Neural progenitor cell (in vitro differentiated cells): ENCODE data around the gene PANK4. TPM values are rescaled to one million over a fixed set of nuclear protein-coding genes. Genes with fewer than 3 reads are reported as not detected.

Experiments used
- DNase-seq: peaks from one replicate; pipeline ENCODE4 v3.0.0-alpha.2; 2016; ENCODE audit warnings: low spot score
- H2AFZ ChIP-seq: fragments of 200-600 bp; sonication (generic); replicated peaks from 2 replicates; pipeline ENCODE4 v1.6.1; 2016; ENCODE audit warnings: antibody characterized with exemption
- H3F3A ChIP-seq: fragments of 200-600 bp; sonication (generic); 2 replicates; pipeline ENCODE4 v1.6.1; 2016; ENCODE audit warnings: antibody characterized with exemption, low read depth
- H3K27ac ChIP-seq: fragments of 200-600 bp; sonication (generic); 2 replicates; pipeline ENCODE4 v1.5.1; 2016; ENCODE audit warnings: mild to moderate bottlenecking
- H3K27me3 ChIP-seq: fragments of 200-600 bp; sonication (generic); 2 replicates; pipeline ENCODE4 v1.6.1; 2016; ENCODE audit warnings: mild to moderate bottlenecking, moderate library complexity
- H3K36me3 ChIP-seq: fragments of 200-600 bp; sonication (generic); 2 replicates; pipeline ENCODE4 v1.5.1; 2016
- H3K4me1 ChIP-seq: fragments of 200-600 bp; sonication (generic); 2 replicates; pipeline ENCODE4 v1.6.1; 2016; ENCODE audit warnings: mixed run types
- H3K4me2 ChIP-seq: fragments of 200-600 bp; sonication (generic); 2 replicates; pipeline ENCODE4 v1.6.1; 2016
- H3K4me3 ChIP-seq: fragments of 200-600 bp; sonication (generic); 2 replicates; pipeline ENCODE4 v1.5.1; 2016
- H3K79me2 ChIP-seq: fragments of 200-600 bp; sonication (generic); 2 replicates; pipeline ENCODE4 v1.6.1; 2016; ENCODE audit warnings: low read depth
- H3K9ac ChIP-seq: fragments of 200-600 bp; sonication (generic); 2 replicates; pipeline ENCODE4 v1.6.1; 2016
- H3K9me3 ChIP-seq: fragments of 200-600 bp; sonication (generic); 2 replicates; pipeline ENCODE4 v1.5.1; 2016; ENCODE audit warnings: low read depth
- H4K20me1 ChIP-seq: fragments of 200-600 bp; sonication (generic); 2 replicates; pipeline ENCODE4 v1.6.1; 2016; ENCODE audit warnings: low read depth
- H3K27ac Mint-ChIP-seq: 3 replicates; pipeline ENCODE4 v1.8.0; 2021; ENCODE audit warnings: mixed read lengths
- H3K27me3 Mint-ChIP-seq: 2 replicates; pipeline ENCODE4 v1.8.0; 2022; ENCODE audit warnings: low read depth, mild to moderate bottlenecking, inconsistent platforms, moderate library complexity, mixed read lengths; ENCODE audit not compliant: insufficient read depth
- H3K36me3 Mint-ChIP-seq: 3 replicates; pipeline ENCODE4 v1.8.0; 2021; ENCODE audit warnings: mixed read lengths
- H3K4me1 Mint-ChIP-seq: 3 replicates; pipeline ENCODE4 v1.8.0; 2021; ENCODE audit warnings: mixed read lengths
- H3K4me3 Mint-ChIP-seq: 3 replicates; pipeline ENCODE4 v1.8.0; 2021; ENCODE audit warnings: mild to moderate bottlenecking, moderate library complexity, mixed read lengths
- H3K9me3 Mint-ChIP-seq: 3 replicates; pipeline ENCODE4 v1.8.0; 2020; ENCODE audit warnings: mixed read lengths
- EZH2 ChIP-seq: fragments of 200-600 bp; sonication (generic); IDR thresholded peaks from 2 replicates; pipeline ENCODE4 v1.6.1; 2017; ENCODE audit warnings: antibody characterized with exemption, mild to moderate bottlenecking, moderate library complexity
- EZH2phosphoT487 ChIP-seq: fragments of 200-600 bp; sonication (generic); IDR thresholded peaks from 2 replicates; pipeline ENCODE4 v1.6.1; 2017; ENCODE audit warnings: antibody characterized with exemption
- total RNA-seq: library from RNA; depleted of rRNA; stranded (reverse); fragments of >200 nt; gene quantifications from 2 replicates; pipeline ENCODE4 v1.2.3, GENCODE V29; 2015; ENCODE audit warnings: low replicate concordance
- TF ChIP-seq, protein P1 (sequence below): fragments of 200-600 bp; sonication (generic); IDR thresholded peaks from 2 replicates; pipeline ENCODE4 v1.5.1; 2017; ENCODE audit warnings: antibody characterized with exemption, mild to moderate bottlenecking

The PANK4 gene
- total RNA-seq, 1 donor from 2014 or later: 30.6 TPM

DNA sequence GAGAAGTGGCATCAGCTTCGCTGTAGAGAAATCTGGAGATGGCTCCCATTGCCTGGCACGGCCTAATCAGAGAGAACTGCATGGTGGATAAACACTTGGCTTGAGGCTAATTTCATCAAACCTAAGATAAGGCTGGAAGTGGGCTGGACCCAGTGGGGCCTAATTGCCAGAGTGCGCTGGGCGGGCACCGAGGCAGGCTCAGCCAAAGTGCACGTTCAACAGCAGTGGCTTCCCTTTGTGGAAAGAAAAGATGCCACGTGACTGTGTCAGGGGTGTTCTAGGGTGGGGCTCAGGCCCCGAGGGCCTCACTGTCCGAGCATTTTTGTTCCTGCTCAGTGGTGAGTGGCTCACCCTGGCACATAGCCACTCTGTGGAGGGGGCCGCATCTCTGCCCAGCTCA, 44.5 kb downstream of the PANK4 start:
- Histone ChIP-seq H3K27ac (no peak overlapping the region), H3K79me2 (no peaks in the 10 kb centered on the region), H3K9ac (no peak overlapping the region), H4K20me1 (no peaks in the 10 kb centered on the region), H3F3A (no peaks in the 10 kb centered on the region), H3K4me2 (no peak overlapping the region), H2AFZ (no peak overlapping the region), H3K9me3 (no peaks in the 10 kb centered on the region), H3K36me3 (no peaks in the 10 kb centered on the region), H3K27me3 (no peaks in the 10 kb centered on the region), H3K4me3 (no peak overlapping the region), H3K4me1 (peaks cover 13% of the 10 kb centered on the region)
- DNase-seq: no peak
- no peak overlapping the region for H3K27ac Mint-ChIP-seq
- peaks cover 5% of the 10 kb centered on the region for H3K27me3 Mint-ChIP-seq
- no peak overlapping the region for H3K4me3 Mint-ChIP-seq
- H3K4me1 Mint-ChIP-seq: peaks cover 6% of the 10 kb centered on the region
- no peaks in the 10 kb centered on the region for H3K36me3 Mint-ChIP-seq
- H3K9me3 Mint-ChIP-seq: peaks cover 4% of the 10 kb centered on the region
- no peak for TF ChIP-seq EZH2
- TF ChIP-seq, protein P1, sequence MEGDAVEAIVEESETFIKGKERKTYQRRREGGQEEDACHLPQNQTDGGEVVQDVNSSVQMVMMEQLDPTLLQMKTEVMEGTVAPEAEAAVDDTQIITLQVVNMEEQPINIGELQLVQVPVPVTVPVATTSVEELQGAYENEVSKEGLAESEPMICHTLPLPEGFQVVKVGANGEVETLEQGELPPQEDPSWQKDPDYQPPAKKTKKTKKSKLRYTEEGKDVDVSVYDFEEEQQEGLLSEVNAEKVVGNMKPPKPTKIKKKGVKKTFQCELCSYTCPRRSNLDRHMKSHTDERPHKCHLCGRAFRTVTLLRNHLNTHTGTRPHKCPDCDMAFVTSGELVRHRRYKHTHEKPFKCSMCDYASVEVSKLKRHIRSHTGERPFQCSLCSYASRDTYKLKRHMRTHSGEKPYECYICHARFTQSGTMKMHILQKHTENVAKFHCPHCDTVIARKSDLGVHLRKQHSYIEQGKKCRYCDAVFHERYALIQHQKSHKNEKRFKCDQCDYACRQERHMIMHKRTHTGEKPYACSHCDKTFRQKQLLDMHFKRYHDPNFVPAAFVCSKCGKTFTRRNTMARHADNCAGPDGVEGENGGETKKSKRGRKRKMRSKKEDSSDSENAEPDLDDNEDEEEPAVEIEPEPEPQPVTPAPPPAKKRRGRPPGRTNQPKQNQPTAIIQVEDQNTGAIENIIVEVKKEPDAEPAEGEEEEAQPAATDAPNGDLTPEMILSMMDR: no peak
- no peak for TF ChIP-seq EZH2phosphoT487

- TF ChIP-seq EZH2phosphoT487: no peak
- TF ChIP-seq, protein P1: no peak
- no peak for TF ChIP-seq EZH2
- Mint-ChIP-seq H3K27ac (no peak overlapping the region), H3K9me3 (peaks cover 4% of the 10 kb centered on the region), H3K36me3 (no peaks in the 10 kb centered on the region), H3K4me1 (peaks cover 7% of the 10 kb centered on the region), H3K4me3 (no peak overlapping the region), H3K27me3 (peaks cover 5% of the 10 kb centered on the region)
- Histone ChIP-seq H3K4me2 (no peak overlapping the region), H3K4me1 (peaks cover 22% of the 10 kb centered on the region), H3K9ac (no peak overlapping the region), H3K4me3 (no peak overlapping the region), H3K79me2 (no peaks in the 10 kb centered on the region), H3K36me3 (no peaks in the 10 kb centered on the region), H3K27ac (no peak overlapping the region), H4K20me1 (no peaks in the 10 kb centered on the region), H3K9me3 (no peaks in the 10 kb centered on the region), H3F3A (no peaks in the 10 kb centered on the region), H3K27me3 (no peaks in the 10 kb centered on the region), H2AFZ (no peak overlapping the region)
- no peak for DNase-seq
Measured at GRCh38 chr1:2480986-2481364, 45.4 kb downstream of the PANK4 start.

DNA sequence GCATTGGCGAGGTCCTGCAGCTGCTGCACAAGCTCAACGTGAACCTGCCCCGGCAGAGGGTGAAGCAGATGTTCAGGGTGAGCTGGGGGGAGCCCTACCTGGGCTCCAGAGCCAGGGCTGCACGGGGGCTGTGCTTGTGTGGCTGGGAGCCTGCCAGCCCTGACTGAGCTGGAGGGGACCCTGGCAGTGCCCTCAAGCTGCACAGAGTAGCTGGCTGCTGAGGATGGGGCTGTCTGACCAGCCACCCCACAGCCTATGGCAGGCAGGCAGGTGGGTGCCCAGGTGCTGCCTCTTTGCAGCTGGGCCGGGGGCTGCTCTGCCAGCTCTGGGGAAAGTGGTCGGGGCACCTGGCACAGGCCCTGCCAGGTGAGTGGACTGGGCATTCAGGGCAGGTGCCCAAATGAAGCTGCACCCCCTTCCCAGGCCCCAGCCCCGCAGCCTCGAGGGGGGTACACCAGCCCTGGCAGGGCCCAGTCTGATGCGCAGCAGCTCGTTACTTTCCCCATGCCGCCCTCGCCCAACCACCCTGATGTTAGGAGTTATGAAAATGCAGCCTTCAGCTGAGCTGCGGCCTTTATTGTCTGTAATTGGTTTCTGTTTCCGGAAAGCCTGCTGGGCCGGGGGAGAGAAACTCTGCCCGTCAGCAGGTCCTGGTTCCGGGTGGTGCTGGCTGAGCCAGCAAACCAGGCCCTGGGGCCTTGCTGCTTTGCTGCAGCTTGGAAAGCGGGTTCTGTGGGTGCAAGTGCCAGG, 46.0 kb downstream of the PANK4 start:
- Histone ChIP-seq H3K36me3 (no peaks in the 10 kb centered on the region), H3K79me2 (no peaks in the 10 kb centered on the region), H3K27ac (no peak overlapping the region), H3K4me2 (no peak overlapping the region), H3K9me3 (no peaks in the 10 kb centered on the region), H3F3A (no peaks in the 10 kb centered on the region), H2AFZ (no peak overlapping the region), H3K4me1 (peaks cover 27% of the 10 kb centered on the region), H3K4me3 (no peak overlapping the region), H4K20me1 (no peaks in the 10 kb centered on the region), H3K9ac (no peak overlapping the region), H3K27me3 (no peaks in the 10 kb centered on the region)
- H3K27ac Mint-ChIP-seq: no peak overlapping the region
- peaks cover 5% of the 10 kb centered on the region for H3K27me3 Mint-ChIP-seq
- peaks cover 9% of the 10 kb centered on the region for H3K4me1 Mint-ChIP-seq
- no peak for TF ChIP-seq EZH2phosphoT487
- H3K4me3 Mint-ChIP-seq: no peak overlapping the region
- peaks cover 4% of the 10 kb centered on the region for H3K9me3 Mint-ChIP-seq
- H3K36me3 Mint-ChIP-seq: no peaks in the 10 kb centered on the region
- DNase-seq: no peak

- no peaks in the 10 kb centered on the region for H3K9me3 ChIP-seq
- DNase-seq: no peak
- no peak overlapping the region for H3K4me2 ChIP-seq
- no peak overlapping the region for H3K27ac Mint-ChIP-seq
- peaks cover 5% of the 10 kb centered on the region for H3K27me3 Mint-ChIP-seq
- H4K20me1 ChIP-seq: no peaks in the 10 kb centered on the region
- no peak overlapping the region for H3K4me3 ChIP-seq
- peaks cover 10% of the 10 kb centered on the region for H3K4me1 Mint-ChIP-seq
- TF ChIP-seq EZH2phosphoT487 (no peak), EZH2 (no peak)
- TF ChIP-seq, protein P1: no peak
- peaks cover 35% of the 10 kb centered on the region for H3K4me1 ChIP-seq
- no peaks in the 10 kb centered on the region for H3K79me2 ChIP-seq
- no peak overlapping the region for H2AFZ ChIP-seq
- no peak overlapping the region for H3K27ac ChIP-seq
- no peaks in the 10 kb centered on the region for H3K36me3 ChIP-seq
- H3K4me3 Mint-ChIP-seq: no peak overlapping the region
- no peaks in the 10 kb centered on the region for H3K36me3 Mint-ChIP-seq
- H3K27me3 ChIP-seq: no peaks in the 10 kb centered on the region
- no peak overlapping the region for H3K9ac ChIP-seq
- H3K9me3 Mint-ChIP-seq: peaks cover 4% of the 10 kb centered on the region
- H3F3A ChIP-seq: no peaks in the 10 kb centered on the region
Measured at GRCh38 chr1:2479618-2480017, 46.8 kb downstream of the PANK4 start.
